Activated naive CD8-positive, alpha-beta T cell treated with anti-CD3 and anti-CD28 coated beads, Interleukin-2, amount 50 U/mL, for 16 hours (primary cell): Measurements from ENCODE around the gene COL18A1.

Experiments used
- DNase-seq: peaks from one replicate; pipeline ENCODE4 v3.0.0-alpha.2; 2020; ENCODE audit warnings: low read depth, low spot score

Gene COL18A1

GRCh38 chr21:45468051-45468970, 63.3 kb downstream of the COL18A1 start:
- DNase-seq = no peak

- DNase-seq = no peak
These were observed 64.0 kb downstream of the COL18A1 start for GRCh38 chr21:45468971-45469272.

GRCh38 chr21:45469273-45470086, 64.5 kb downstream of the COL18A1 start:
- no peak for DNase-seq

- DNase-seq = no peak
These were observed 65.1 kb downstream of the COL18A1 start for GRCh38 chr21:45470087-45470515.

- DNase-seq = no peak
These were observed 66.0 kb downstream of the COL18A1 start for GRCh38 chr21:45470773-45471524.

GRCh38 chr21:45471525-45472221, 66.7 kb downstream of the COL18A1 start:
- DNase-seq = no peak

GRCh38 chr21:45472445-45473365, 67.7 kb downstream of the COL18A1 start:
- no peak for DNase-seq

GRCh38 chr21:45473496-45474322, 68.7 kb downstream of the COL18A1 start:
- DNase-seq = no peak

GRCh38 chr21:45474323-45474950, 69.5 kb downstream of the COL18A1 start:
- DNase-seq = no peak

- no peak for DNase-seq
These were observed 70.2 kb downstream of the COL18A1 start for GRCh38 chr21:45475004-45475685.

GRCh38 chr21:45475797-45476570, 71.0 kb downstream of the COL18A1 start:
- no peak for DNase-seq

- no peak for DNase-seq
These were observed 71.6 kb downstream of the COL18A1 start for GRCh38 chr21:45476582-45476981.

GRCh38 chr21:45477176-45478114, 72.5 kb downstream of the COL18A1 start:
- DNase-seq = no peak

GRCh38 chr21:45478115-45478801, 73.3 kb downstream of the COL18A1 start:
- peak; percentile 74 for DNase-seq

GRCh38 chr21:45478816-45479669, 74.1 kb downstream of the COL18A1 start:
- DNase-seq = no peak
